Fibroblast of skin of scalp (primary cell): ENCODE results near the gene ANKRD18B.
"Not testable (repeated sequence)": the region's sequence is repeated elsewhere in the genome, so short reads cannot be mapped to it uniquely, and the experiment has no call there.

Experiments used
- DNase-seq: peaks from one replicate; pipeline ENCODE4 v3.0.0-alpha.2; 2013

Gene ANKRD18B

GRCh38 chr9:33614001-33614687 is 90.1 kb downstream of the ANKRD18B start:
- DNase-seq, result no peak

GRCh38 chr9:33618370-33618769 is 94.3 kb downstream of the ANKRD18B start:
- not testable (repeated sequence) for DNase-seq

GRCh38 chr9:33619666-33620404 is 95.8 kb downstream of the ANKRD18B start:
- DNase-seq, result peak; percentile 93

GRCh38 chr9:33620738-33621439 is 96.8 kb downstream of the ANKRD18B start:
- DNase-seq, result peak; percentile 87
